ENCODE results near the gene HCCS. TPM values are rescaled to one million over a fixed set of nuclear protein-coding genes. Genes with fewer than 3 reads are reported as not detected.

HCCS gene
- 28.1 and 38.5 TPM in 2 replicates for total RNA-seq

DNA sequence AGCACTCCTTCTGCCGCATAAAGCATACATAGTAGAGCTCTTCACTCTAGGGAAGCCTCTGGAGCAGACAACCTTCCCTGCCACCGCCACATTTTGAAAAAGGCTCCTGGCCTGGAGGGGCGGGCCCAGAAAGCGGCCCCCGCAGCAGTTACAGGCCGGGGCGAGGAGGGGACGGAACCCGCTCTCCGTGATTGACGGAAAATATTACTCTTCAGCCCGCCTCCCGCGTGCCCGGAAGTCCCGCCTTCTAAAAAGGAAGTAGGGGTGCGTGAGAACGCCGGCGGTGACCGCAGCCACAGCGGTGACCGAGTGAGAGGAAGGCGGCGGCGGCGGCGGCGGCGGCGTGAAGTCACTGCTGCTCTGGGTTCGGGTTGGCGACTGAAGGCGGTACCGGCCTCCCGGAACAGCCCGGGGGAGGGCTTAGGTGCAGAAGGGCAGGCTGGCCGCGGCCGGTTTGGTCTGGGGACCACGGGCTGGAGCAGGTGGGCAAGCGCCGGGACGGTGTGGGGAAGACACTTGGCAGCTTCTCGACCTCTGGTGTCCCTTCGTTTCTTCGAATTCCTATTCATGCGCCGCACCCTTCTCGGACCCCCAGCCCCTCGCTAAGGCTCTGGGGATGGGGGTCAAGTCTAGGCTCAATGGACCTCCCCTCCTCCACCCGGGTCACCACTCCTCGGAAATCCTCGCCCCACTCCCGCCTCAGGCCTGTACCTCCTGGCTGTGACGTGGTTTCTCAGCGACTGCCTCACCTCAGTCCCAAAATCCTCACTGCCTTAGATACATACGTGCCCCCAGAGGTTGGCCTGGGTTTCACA lies at the start of gene HCCS:
HCCS (plus strand) TSS at position 296 of the 815 bp plus-strand sequence. CDS start 729 bp downstream, outside the sequence.
- peak; percentile 65 for DNase-seq (ENCODE audit: low read depth)

DNA sequence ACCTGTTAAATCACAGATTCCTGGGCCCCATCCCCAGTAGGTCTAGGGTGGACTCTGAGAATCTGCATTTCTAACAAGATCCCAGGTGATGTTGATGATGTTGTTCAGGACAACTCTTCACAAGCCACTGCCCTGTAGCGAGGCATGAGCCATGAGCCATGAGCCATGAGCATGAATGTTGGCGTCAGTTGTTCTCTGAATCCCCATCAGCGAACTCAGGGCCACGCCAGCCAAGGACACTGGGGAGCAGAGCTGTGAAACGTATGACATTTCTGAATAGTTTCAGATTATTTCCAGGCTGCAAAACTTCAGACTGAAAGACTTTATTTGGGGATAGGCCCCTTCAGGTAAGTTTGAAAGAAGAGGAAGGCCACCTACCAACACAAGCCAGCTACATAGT lies 46.9 kb upstream of the HCCS start:
- no peak for DNase-seq (ENCODE audit: low read depth)

DNA sequence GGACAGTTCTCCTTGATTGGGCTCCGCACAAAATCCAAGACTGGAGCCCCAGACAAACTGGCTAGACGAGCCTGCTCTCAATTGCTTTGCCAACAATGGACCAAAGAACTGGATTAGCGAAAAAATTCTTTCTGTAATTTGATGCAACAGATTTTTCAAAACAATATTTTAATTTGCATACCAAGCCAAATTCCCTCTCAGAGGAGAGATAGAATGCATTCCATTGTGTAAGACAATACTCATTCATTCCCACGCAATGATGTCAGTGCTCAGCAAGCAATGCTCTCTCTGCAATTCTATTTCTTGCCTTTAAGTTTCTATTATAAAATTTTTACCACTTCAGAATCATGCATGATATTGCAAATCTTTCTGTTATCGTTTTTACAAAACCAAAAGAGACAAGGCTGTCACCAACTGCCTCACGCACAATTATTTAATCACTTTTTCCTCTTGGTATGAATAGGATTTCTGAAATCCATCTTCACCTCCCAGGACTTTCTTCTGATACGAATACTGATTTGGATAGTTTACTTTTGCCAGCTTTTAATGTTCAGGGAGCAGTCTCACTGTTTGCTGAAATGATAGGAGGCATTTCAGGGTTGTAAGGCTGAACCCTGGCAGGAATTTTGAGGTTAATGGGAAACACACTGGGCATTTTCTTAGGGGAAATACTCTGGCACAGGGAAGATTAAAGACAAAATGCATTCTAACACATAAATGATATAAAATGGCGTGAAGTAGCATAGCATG lies 46.1 kb upstream of the HCCS start:
- no peak for DNase-seq (ENCODE audit: low read depth)

DNA sequence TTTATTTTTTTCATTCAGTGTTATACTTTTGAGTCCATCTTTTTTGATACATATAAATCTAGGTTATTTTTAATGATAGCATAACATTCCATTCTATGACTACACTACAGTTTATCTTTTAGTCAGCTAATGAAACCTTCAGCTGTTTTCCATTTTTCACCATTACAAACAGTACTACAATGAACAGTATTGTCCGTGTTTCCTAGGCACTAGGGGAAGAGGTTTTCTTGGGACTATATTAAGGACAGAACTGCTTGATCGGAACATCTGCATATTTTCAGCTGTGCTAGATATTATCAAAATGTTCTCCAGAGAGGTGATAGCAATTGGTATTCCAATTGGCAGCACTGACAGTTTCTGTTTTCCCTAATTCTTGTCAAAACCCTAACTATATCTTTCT lies 44.3 kb upstream of the HCCS start:
- no peak for DNase-seq (ENCODE audit: low read depth)

DNA sequence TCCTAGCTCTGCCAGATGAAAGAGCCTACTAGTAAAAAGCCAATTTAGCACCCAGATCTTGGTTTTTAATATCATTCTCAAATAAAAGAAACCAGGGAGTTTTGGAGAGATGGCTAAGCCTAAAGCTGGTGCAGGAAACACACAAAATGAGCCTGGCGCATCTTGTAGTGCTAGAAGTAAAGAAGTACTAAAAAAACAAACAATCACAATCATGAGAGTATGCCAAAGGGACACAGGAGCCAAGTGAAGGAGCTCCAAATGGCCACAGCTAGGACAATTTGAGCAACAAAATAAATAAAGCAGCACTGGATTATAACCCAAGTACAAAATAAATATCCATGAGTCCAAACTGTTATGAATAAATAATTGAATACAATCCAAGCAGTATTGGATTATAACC lies 37.8 kb upstream of the HCCS start:
- no peak for DNase-seq (ENCODE audit: low read depth)

DNA sequence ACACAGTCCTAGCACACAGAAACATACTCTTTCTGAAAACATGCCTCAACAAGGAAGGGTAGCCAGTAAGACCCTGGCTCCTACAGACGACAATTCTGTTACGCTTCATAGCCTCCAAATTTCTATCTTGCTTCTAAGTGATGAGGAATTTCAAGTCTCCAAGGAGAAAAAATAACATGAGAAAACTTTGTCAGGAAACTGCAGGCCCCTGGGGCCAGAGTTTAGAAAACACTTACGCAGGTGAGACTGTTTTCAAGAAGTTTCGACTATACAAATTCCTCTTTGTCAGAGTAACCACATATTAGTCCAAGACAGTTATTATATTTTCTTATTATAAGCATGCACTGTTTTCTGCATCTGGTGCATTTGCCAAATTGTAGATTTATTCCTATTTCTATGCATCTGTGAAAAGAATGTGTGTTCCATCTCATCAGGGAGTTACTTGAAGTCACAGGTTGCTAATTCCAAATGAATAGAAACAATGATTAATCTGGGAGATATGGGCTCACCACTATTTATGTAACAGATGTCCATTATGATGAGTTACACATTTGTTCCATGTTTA lies 30.3 kb upstream of the HCCS start:
- peak; percentile 24 for DNase-seq (ENCODE audit: low read depth)

DNA sequence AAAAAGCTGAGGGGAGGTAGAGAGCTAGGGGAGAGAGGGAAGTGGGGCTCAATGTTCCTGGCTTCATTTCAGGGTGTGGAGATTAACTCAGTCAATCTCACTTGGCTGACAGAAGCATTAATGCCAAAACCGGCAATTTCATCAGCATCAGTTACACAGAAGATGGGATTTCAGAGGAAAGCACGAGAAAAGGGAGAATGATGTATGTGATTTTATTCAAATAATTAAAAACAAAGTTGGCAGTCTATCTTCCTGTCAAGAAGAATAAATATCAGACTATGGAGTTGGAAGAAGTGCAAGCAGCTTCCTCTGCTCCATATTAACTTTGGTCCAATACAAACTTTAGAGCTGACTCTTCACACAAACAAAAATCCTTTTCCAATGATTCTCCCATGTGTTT lies 29.6 kb upstream of the HCCS start:
- DNase-seq (ENCODE audit: low read depth): no peak

DNA sequence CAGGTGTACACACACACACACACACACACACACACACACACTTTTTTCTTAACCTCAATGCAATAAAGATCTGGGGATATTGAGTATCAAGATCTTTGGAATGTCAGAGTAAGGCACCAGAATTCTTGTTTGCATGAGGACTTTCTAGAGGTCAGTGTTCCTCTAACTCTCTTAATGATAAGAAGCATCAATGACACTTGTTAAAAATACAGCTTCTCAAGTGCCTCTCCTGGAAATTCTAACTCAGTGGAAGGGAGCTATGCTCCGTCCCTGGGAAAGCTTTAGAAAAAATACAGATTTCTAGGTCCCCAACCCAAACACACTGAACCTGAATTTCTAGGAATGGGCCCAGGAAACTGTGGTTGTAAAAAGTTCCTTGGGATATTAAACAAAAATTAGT lies 25.8 kb upstream of the HCCS start:
- no peak for DNase-seq (ENCODE audit: low read depth)

DNA sequence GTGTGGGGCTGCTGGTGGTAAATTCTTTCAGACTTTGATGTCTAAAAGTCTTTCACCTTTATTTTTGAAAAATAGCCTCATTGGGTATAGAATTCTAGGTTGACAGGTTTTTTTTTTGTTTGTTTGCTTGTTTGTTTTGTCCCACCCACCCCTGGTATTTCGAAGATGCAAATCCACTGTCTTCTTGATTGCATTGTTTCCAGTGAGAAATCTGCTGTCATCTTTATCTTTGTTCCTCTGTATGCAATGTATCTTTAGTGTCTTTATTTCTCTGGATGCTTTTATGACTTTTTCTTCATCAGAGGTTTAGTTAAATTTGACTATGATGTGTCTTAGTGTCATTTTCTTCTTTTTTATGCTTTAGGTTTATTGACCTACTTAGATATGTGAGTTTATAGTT lies 21.3 kb upstream of the HCCS start:
- DNase-seq (ENCODE audit: low read depth): no peak

DNA sequence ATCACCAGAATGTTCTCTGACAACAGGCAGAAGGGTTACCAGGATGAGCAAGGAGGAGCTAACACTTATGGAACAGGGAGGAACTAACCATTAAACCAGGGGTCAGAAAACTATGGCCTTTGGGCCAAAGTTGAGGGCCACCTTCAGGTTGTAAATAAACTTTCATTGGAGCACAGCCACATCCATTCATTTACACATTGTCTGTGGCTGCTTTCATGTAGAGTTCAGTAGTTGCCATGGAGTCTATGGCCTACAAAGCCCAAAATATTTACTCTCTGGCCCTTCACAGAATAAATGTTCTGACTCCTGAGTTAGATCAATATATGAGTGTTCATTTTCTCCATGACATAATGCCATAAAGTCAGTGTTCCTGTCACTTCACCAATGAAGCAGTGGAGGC lies 13.2 kb upstream of the HCCS start:
- DNase-seq (ENCODE audit: low read depth): no peak

DNA sequence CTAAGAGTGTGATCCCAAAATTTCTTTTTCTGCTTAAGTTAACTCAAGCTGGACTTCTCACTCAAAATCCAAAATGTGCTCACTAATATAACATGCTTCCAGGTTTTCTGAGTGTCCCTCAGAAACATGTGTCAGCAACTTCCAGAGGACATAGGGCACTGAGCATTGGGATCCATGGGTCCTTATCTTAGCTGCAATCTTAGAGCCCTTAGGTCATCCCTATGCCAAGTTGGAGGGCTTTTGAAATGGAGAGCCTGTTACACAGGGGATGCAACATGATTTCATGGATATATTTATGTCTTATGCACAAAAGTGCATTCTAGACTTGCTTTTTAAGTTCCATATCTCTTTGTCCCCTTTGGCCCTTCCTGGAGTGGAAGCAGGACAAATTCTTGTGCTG lies 11.7 kb upstream of the HCCS start:
- DNase-seq (ENCODE audit: low read depth): no peak

DNA sequence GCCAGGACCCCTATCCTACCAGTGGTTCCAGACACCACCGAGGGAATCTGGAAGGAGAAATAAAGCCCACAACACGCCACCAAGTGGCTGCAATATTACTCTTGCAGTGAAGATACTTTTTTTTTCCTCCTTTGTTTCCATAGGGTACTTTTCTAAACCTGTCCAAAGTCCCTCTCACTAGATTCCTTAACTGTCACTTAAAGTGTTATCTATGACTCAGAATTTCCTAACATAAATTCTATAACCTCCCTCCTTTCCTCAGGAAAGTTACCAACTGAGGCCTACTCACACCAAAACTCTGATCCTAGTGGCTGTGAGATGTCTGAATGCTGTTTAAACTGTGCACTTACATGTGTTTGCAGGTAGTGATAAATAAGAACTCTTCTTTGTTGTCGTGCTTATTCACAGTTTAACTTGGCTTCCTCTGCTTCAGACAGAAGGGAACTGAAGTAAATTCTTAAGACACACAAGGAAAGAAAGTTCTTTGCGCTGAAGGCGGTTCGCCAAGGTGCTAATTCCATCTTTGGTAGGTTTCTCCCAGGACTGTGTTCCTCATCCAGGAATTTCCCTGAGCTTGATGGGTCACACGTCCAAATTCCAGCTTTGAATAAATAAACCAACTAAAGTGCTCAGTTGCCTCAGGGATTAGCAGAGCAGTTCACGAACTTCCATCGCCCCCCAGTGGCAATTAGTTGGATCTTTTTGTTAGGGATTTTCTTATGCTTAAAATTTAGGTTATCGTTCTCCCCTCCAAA lies 10.7 kb upstream of the HCCS start:
- peak; percentile 84 for DNase-seq (ENCODE audit: low read depth)

DNA sequence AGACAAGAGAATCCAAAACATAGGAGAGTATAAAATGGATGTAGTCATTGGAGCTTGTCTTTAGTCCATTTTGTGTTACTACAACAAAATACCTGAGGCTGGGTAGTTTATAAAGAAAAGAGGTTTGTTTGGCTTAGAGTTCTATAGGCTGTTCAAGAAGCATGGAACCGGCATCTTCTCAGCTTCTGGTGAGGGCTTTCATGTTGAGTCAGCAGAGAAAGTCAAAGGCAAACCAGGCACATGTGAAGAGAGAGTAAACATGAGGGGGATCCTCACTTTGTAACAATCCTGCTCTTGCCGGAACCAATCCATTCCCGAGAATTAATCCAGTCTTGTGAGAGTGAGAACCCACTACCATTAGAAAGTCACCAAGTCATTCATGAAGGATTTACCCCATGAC lies 8.1 kb upstream of the HCCS start:
- DNase-seq (ENCODE audit: low read depth): no peak

DNA sequence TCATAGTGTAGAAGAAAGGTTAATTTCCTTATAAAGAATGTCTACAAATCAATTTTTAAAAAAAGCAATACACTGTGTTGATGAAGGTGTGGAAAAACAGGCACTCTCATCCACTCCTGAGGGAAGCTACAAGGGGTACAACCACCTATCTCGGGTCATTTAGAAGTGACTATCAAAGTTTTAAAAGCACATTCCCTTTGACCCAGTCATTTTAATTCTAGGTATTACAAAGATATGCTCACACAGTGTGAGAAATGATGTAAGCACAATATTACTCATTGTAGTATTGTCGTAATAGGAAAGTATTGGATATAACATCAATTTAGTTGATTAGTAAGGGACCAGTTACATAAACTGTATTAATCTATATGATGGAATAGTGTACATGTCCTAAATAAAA lies 7.4 kb upstream of the HCCS start:
- DNase-seq (ENCODE audit: low read depth): no peak

DNA sequence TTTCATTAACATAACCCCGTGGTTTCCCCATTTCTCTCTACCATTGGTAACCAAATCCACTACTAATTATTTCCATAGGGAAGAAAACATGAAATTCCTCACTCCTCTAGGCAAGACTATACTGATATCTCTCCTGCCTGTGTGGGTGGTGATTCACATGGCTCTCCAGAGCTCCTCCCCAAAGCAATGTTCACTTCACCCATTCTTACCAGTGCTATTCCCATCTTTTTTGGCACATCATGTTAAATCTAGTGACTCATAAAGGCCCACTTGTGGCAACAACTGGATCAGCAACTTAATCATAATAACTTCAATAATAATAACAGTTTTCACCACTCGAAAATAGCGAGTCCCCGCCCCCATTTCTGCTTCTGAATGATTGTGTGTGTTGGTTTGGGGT lies 6.1 kb upstream of the HCCS start:
- DNase-seq (ENCODE audit: low read depth): no peak

DNA sequence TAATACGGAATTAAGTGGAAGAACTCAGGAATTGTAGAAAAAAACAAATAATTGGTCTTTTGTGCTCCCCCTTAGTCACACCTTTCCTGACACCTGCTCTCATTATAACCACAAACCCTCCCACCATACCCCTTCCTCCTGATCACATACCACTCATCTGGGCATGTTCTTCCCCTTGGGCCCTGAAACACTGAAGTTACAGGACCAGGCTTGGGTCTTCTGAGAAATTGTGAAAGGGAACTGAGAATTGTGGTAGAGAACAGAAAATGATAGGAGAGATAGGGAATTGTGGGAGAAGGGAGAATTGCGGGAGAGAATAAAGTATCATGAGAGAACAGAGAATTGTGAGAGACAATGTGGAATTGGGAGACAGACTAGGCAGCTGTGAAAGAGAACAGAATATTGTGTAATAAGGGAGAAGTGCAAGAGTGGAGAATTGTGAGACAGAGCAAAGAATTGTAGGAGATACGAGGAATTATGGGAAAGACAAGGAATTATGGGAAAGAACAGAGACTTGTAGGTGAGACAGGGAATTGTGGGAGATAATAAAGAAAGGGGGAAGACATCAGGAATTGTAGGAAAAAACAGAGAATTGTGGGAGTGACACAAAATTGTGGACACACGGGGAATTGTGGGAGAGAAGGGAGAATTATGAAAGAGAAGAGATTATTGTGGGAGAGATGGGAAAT lies 2.7 kb upstream of the HCCS start:
- no peak for DNase-seq (ENCODE audit: low read depth)

DNA sequence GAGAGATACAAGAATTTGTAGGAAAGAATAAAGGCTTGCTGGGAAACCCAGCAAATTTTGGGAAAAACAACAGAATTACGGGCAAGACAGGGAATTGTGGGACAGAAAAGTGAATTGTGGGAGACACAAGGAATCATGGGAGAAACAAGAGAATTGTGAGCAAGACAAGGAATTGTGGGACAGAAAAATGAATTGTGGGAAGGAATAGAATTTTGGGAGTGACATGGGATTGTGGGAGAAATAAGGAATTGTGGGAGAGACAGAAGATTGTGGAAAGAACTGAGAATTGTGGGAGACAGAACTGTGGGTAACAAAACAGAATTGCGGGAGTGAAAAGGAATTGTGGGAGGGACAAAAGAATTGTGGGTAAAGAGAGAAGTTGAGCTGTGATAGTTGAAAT lies 1.2 kb upstream of the HCCS start:
- no peak for DNase-seq (ENCODE audit: low read depth)

DNA sequence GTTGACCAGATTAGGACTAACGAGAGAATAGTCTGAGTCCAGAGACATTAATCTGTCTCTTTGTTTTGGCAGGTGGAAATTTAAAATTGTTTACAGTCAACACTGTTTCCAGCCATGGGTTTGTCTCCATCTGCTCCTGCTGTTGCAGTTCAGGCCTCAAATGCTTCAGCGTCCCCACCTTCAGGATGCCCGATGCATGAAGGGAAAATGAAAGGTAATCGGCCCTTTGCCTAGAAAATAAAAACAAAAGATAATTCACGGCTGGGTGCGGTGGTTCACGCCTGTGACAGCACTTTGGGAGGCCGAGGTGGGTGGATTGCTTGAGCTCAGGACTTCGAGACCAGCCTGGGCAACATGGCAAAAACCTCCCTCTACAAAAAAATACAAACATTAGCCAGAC lies 815 bp downstream of the HCCS start:
- DNase-seq (ENCODE audit: low read depth): no peak

DNA sequence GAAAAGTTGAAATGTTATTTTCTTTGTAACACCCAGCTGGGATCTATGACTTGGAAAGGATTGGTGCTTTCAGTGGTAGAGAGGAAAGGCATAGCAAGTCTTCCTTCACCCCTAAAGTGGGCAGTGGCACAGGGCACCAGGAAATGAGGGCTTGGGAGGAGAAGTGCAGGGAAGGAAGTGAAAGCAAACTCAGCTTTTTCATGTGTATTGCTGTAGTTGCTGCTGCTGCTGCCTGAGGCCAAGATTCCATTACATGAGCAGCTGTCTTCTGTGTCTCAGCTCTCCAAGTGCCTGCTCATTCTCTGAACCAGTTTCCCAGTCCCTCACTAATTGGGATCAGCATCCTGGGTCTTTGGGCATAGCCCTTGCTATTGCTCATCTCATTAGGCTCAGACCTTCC lies 2.6 kb downstream of the HCCS start:
- DNase-seq (ENCODE audit: low read depth): peak; percentile 11

DNA sequence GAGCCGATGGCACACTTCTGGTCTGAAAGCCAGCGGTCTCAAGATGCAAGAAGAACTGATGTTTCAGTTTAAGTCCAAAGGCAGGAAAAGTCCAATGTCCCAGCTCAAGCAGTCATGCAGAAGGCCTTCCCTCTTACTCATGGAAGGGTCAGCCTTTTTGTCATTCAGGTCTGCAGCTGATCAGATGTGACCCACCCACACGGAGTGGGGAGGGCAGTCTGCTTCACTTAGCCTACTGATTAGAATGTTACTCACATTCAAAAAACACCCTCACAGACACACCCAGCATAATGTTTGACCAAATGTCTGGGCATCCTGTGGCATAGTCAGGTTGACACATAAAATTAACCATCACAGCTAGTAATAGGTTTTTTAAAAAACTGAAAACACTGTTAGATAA lies 6.6 kb downstream of the HCCS start:
- peak; percentile 56 for DNase-seq (ENCODE audit: low read depth)

DNA sequence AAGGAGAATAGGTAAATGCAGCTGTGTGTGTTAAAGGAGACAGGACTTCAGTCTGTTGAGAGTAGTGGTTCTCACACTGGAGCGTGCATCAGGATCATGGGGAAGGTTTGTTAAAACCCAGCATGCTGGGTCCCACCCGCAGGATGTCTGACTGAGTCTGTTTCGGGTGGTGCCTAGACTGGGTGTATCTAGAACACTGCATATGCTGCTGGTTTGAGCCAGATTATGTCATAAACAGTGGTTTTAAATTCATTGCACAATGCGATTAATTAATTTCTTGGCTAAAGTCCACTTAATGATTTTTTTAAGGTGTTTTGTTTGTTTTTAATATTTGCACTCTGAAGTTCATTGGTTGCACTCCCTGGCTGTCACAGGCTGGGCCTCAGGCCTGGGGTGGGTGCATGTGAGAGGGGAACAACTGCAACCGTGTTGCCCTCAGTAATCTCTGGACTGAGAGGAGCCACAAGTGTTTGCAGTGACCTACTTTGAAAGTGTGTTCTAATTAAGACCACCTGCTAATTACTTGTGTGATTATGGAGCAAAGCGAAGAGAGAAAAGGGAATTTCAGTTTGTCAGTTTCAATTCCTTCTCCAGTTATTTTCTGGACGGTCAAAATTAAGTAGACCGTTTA lies 8.3 kb downstream of the HCCS start:
- DNase-seq (ENCODE audit: low read depth): no peak

Measured in renal cortical epithelial cell (primary cell).